ENCODE data around the gene TNRC18.
"Not testable (repeated sequence)": the region's sequence is repeated elsewhere in the genome, so short reads cannot be mapped to it uniquely, and the experiment has no call there.

Gene TNRC18

GRCh38 chr7:5337047-5337446 lies 86.6 kb downstream of the TNRC18 start:
- no peak overlapping the region for H3K4me3 ChIP-seq (ENCODE audit: low read depth, low read length)
- no peak for DNase-seq (ENCODE audit: low read depth)

- H3K4me3 ChIP-seq (ENCODE audit: low read depth, low read length), result no peak overlapping the region
- no peak for DNase-seq (ENCODE audit: low read depth)
Observed at GRCh38 chr7:5334671-5335070, 89.0 kb downstream of the TNRC18 start.

- no peak overlapping the region for H3K4me3 ChIP-seq (ENCODE audit: low read depth, low read length)
- no peak for DNase-seq (ENCODE audit: low read depth)
Observed at GRCh38 chr7:5333121-5334045, 90.3 kb downstream of the TNRC18 start.

GRCh38 chr7:5332579-5332978 lies 91.1 kb downstream of the TNRC18 start:
- no peak for DNase-seq (ENCODE audit: low read depth)
- H3K4me3 ChIP-seq (ENCODE audit: low read depth, low read length), result no peak overlapping the region

GRCh38 chr7:5330288-5330687 lies 93.3 kb downstream of the TNRC18 start:
- no peak for DNase-seq (ENCODE audit: low read depth)
- no peak overlapping the region for H3K4me3 ChIP-seq (ENCODE audit: low read depth, low read length)

- H3K4me3 ChIP-seq (ENCODE audit: low read depth, low read length), result no peak overlapping the region
- no peak for DNase-seq (ENCODE audit: low read depth)
Observed at GRCh38 chr7:5324961-5325360, 98.7 kb downstream of the TNRC18 start.

- DNase-seq (ENCODE audit: low read depth); H3K4me3 ChIP-seq (ENCODE audit: low read depth, low read length): not testable (repeated sequence)
Observed at GRCh38 chr7:5323800-5324781, 99.5 kb downstream of the TNRC18 start.

- H3K4me3 ChIP-seq (ENCODE audit: low read depth, low read length), result no peak overlapping the region
- no peak for DNase-seq (ENCODE audit: low read depth)
Observed at GRCh38 chr7:5322621-5323410, 100.8 kb downstream of the TNRC18 start.

GRCh38 chr7:5320802-5321396 lies 102.7 kb downstream of the TNRC18 start:
- no peak overlapping the region for H3K4me3 ChIP-seq (ENCODE audit: low read depth, low read length)
- DNase-seq (ENCODE audit: low read depth), result no peak

GRCh38 chr7:5320391-5320790 lies 103.2 kb downstream of the TNRC18 start:
- no peak overlapping the region for H3K4me3 ChIP-seq (ENCODE audit: low read depth, low read length)
- DNase-seq (ENCODE audit: low read depth), result no peak

GRCh38 chr7:5318613-5319012 lies 105.0 kb downstream of the TNRC18 start:
- not testable (repeated sequence) for H3K4me3 ChIP-seq (ENCODE audit: low read depth, low read length); DNase-seq (ENCODE audit: low read depth)

GRCh38 chr7:5315761-5316160 lies 107.9 kb downstream of the TNRC18 start:
- DNase-seq (ENCODE audit: low read depth), result no peak
- no peak overlapping the region for H3K4me3 ChIP-seq (ENCODE audit: low read depth, low read length)

GRCh38 chr7:5314864-5315263 lies 108.8 kb downstream of the TNRC18 start:
- no peak for DNase-seq (ENCODE audit: low read depth)
- no peak overlapping the region for H3K4me3 ChIP-seq (ENCODE audit: low read depth, low read length)

GRCh38 chr7:5313076-5313885 lies 110.4 kb downstream of the TNRC18 start:
- not testable (repeated sequence) for H3K4me3 ChIP-seq (ENCODE audit: low read depth, low read length); DNase-seq (ENCODE audit: low read depth)

- not testable (repeated sequence) for DNase-seq (ENCODE audit: low read depth); H3K4me3 ChIP-seq (ENCODE audit: low read depth, low read length)
Observed at GRCh38 chr7:5312276-5313070, 111.2 kb downstream of the TNRC18 start.

GRCh38 chr7:5310822-5311405 lies 112.7 kb downstream of the TNRC18 start:
- no peak for DNase-seq (ENCODE audit: low read depth)
- no peak overlapping the region for H3K4me3 ChIP-seq (ENCODE audit: low read depth, low read length)

GRCh38 chr7:5309146-5309545 lies 114.5 kb downstream of the TNRC18 start:
- H3K4me3 ChIP-seq (ENCODE audit: low read depth, low read length), result no peak overlapping the region
- DNase-seq (ENCODE audit: low read depth), result no peak

All from skeletal muscle cell (primary cell).